Left lung (tissue), 10 donors: Measurements from ENCODE around the gene TSPAN2. TPM values are rescaled to one million over a fixed set of nuclear protein-coding genes. Genes with fewer than 3 reads are reported as not detected.

Experiments used
- ATAC-seq: fragments of 200-7000 bp; cut with Tn5 transposase; one replicate; pipeline ENCODE4 v1.9.1; 2020; ENCODE audit warnings: moderate library complexity
- DNase-seq, 4 donors: peaks; one replicate each; pipeline ENCODE4 v3.0.0-alpha.2; 2013 to 2020
- H3K27ac ChIP-seq, 2 donors: fragments of 200-600 bp; sonication (generic) in 1 of 2; one replicate each; pipeline versions ENCODE4 v1.5.0 to v1.8.0; 2020 to 2021
- H3K27me3 ChIP-seq, 2 donors: fragments of 200-600 bp; sonication (generic) in 1 of 2; one replicate each; pipeline versions ENCODE4 v1.5.0 to v1.8.0; 2020 to 2021
- H3K36me3 ChIP-seq, 2 donors: fragments of 200-600 bp; sonication (generic) in 1 of 2; one replicate each; pipeline versions ENCODE4 v1.5.0 to v1.8.0; 2020 to 2021
- H3K4me1 ChIP-seq, 2 donors: fragments of 200-600 bp; one replicate each; pipeline ENCODE4 v1.8.0; 2021
- H3K4me3 ChIP-seq, 2 donors: fragments of 200-600 bp; sonication (generic) in 1 of 2; one replicate each; pipeline versions ENCODE4 v1.5.0 to v1.8.0; 2020 to 2021; ENCODE audit warnings: mild to moderate bottlenecking in 1 of 2
- H3K9me3 ChIP-seq, 2 donors: fragments of 200-600 bp; sonication (generic) in 1 of 2; one replicate each; pipeline versions ENCODE4 v1.5.0 to v1.8.0; 2020 to 2021
- intact Hi-C, 2 donors: fragments of 100-400 bp; cut with DNase I; formaldehyde crosslinking; loops; one replicate each; pipeline versions ENCODE4 v1.11.2 to v1.14.2; 2022
- polyA plus RNA-seq, 6 donors: library from polyadenylated mRNA; unstranded; fragments of 120-200 nt; gene quantifications; one replicate each; pipeline ENCODE4 v1.2.1, GENCODE V29; 2013; ENCODE audit not compliant: insufficient read length in 6 of 6
- total RNA-seq, 2 donors: library from RNA; stranded (reverse); fragmentation: NEBNext Ultra II Directional; extraction: Animal tissue kit (Norgen Biotek cat#: 25700); gene quantifications; one replicate each; pipeline ENCODE4 v1.2.1, GENCODE V29; 2021
- TF ChIP-seq, protein P1 (sequence below), 2 donors: fragments of 200-600 bp; sonication (generic) in 1 of 2; IDR thresholded peaks; one replicate each; pipeline versions ENCODE4 v1.5.0 to v1.8.0; 2021; ENCODE audit warnings: antibody characterized with exemption in 2 of 2
- donor health status: DM: no; HTN: yes; CAD: no.
- donor health status: DM: no; HTN: no; CAD: no.

TSPAN2 gene
- total and polyA plus RNA-seq, 8 donors: 7.9 to 10.6 (median 8.8) TPM

DNA sequence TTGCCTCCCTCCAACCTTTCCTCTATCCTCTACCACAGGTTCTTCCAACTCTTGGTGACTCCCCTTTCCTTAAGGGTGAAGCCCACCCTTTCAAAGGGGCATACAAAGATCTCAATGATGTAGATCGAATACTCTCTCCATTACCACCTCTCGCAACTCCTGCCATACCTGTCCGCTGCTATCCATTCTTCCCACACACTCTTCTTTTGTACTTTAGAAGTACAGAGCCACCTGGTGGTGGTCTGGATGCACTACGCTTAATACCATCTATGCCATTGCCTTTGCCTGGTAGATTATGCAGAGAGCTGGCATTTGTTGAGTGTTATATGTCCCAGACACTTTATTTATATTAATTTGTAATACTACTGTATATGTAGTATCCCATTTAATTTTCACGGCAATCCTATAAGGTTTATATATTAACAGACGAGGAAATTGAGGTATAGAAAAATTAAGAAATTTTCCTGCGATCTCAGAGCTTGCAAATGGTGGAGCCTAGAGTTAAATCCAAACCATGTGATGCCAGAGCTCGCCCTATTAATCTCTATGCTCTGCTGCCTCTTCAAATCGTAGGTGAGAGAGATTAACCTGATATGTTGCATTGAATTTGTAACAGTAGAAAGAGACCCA is 36.7 kb downstream of the TSPAN2 start:
- H3K4me3 ChIP-seq: no peak overlapping the region
- intact Hi-C loops: loop anchor here in 1 of 2 donors (10.0 kb wide), 1 partner anchor 68 kb away; no protein-coding TSS in a partner anchor
- H3K36me3 ChIP-seq: peaks cover 0 to 29% of the 10 kb centered on the region in 2 donors
- H3K27me3 ChIP-seq: no peaks in the 10 kb centered on the region
- no peaks in the 10 kb centered on the region for H3K4me1 ChIP-seq
- H3K27ac ChIP-seq: no peak overlapping the region
- TF ChIP-seq, protein P1, sequence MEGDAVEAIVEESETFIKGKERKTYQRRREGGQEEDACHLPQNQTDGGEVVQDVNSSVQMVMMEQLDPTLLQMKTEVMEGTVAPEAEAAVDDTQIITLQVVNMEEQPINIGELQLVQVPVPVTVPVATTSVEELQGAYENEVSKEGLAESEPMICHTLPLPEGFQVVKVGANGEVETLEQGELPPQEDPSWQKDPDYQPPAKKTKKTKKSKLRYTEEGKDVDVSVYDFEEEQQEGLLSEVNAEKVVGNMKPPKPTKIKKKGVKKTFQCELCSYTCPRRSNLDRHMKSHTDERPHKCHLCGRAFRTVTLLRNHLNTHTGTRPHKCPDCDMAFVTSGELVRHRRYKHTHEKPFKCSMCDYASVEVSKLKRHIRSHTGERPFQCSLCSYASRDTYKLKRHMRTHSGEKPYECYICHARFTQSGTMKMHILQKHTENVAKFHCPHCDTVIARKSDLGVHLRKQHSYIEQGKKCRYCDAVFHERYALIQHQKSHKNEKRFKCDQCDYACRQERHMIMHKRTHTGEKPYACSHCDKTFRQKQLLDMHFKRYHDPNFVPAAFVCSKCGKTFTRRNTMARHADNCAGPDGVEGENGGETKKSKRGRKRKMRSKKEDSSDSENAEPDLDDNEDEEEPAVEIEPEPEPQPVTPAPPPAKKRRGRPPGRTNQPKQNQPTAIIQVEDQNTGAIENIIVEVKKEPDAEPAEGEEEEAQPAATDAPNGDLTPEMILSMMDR (IDR thresholded peaks at IDR 0.05): peak; percentile 91 to 92
- no peaks in the 10 kb centered on the region for H3K9me3 ChIP-seq
- DNase-seq (peak in 1 of 4 donors; percentile 40), ATAC-seq (peak; percentile 97)

DNA sequence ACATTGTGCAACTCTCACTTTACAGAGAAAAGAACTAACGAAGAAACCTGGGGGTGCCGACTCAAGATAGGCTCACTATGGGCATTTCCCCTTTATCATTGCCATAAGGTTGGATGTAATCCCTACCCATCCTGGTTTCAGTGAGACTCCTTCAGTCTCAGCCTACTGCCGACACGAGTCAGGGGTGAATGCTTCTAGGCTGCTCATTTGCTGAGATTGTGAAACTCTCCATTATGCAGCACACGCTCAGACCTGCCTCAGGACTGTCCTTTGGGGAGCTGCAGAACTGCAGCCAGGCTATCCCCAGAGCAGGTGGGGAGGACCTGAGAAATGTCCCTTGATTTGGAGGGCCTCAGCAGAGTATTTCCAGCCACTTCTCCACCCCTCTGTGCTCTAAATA is 37.5 kb downstream of the TSPAN2 start:
- TF ChIP-seq, protein P1 (IDR thresholded peaks at IDR 0.05): no peak
- intact Hi-C loops: loop anchor here in 1 of 2 donors (10.0 kb wide), 1 partner anchor 67 kb away; no protein-coding TSS in a partner anchor
- no peaks in the 10 kb centered on the region for H3K9me3 ChIP-seq
- H3K4me1 ChIP-seq: no peaks in the 10 kb centered on the region
- no peak overlapping the region for H3K4me3 ChIP-seq
- H3K27ac ChIP-seq: no peak overlapping the region
- DNase-seq: no peak
- H3K27me3 ChIP-seq: no peaks in the 10 kb centered on the region
- ATAC-seq: no peak
- peaks cover 0 to 22% of the 10 kb centered on the region in 2 donors for H3K36me3 ChIP-seq

DNA sequence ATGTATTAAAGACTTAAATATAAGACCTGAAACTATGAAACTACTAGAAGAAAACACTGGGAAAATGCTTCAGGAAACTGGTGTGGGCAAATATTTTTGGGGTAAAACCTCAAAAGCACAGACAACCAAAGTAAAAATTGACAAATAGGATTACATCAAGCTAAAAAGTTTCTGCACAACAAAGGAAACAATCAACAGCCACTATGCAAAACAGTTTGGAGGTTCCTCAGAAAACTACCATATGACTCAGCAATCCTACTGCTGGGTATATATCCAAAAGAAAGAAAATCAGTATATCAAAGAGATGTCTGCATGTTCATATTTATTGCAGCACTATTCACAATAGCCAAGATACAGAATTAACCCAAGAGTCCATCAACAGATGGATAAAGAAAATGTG is 42.6 kb downstream of the TSPAN2 start:
- Histone ChIP-seq H3K27ac (no peak overlapping the region), H3K27me3 (no peaks in the 10 kb centered on the region), H3K4me3 (no peak overlapping the region), H3K36me3 (peaks cover 0 to 16% of the 10 kb centered on the region in 2 donors), H3K9me3 (no peaks in the 10 kb centered on the region), H3K4me1 (no peaks in the 10 kb centered on the region)
- intact Hi-C loops: no loop called here
- TF ChIP-seq, protein P1 (IDR thresholded peaks at IDR 0.05): no peak
- ATAC-seq (no peak), DNase-seq (no peak)

DNA sequence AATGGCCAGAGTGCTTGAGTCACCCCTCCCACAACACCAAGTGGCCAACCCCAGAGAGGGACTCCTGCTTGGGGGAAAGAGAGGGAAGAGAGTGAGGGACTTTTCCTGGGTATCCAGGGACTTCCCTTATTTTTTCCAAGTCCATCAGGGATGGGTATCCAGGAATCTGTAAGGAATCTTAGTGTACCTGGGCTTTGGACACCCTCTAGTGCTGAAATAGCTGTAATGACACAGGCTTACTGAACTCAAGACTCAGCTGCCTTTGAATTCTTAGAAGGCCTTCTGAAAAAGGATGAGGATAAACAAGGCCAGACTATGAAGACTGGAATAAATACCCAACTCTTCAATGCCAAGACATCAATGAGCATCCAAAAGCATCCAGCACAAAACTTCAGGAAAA is 47.6 kb downstream of the TSPAN2 start:
- H3K4me1 ChIP-seq: no peaks in the 10 kb centered on the region
- DNase-seq (no peak), ATAC-seq (peak; percentile 59)
- H3K27ac ChIP-seq: no peak overlapping the region
- H3K9me3 ChIP-seq: no peaks in the 10 kb centered on the region
- TF ChIP-seq, protein P1 (IDR thresholded peaks at IDR 0.05): no peak
- intact Hi-C loops: no loop called here
- H3K36me3 ChIP-seq: no peaks in the 10 kb centered on the region
- H3K4me3 ChIP-seq: no peak overlapping the region
- H3K27me3 ChIP-seq: no peaks in the 10 kb centered on the region

GRCh38 chr1:115040501-115040900 is 48.8 kb downstream of the TSPAN2 start:
- TF ChIP-seq, protein P1 (IDR thresholded peaks at IDR 0.05): no peak
- Histone ChIP-seq H3K27ac (no peak overlapping the region), H3K4me1 (no peaks in the 10 kb centered on the region), H3K36me3 (no peaks in the 10 kb centered on the region), H3K9me3 (no peaks in the 10 kb centered on the region), H3K4me3 (no peak overlapping the region), H3K27me3 (no peaks in the 10 kb centered on the region)
- ATAC-seq (no peak), DNase-seq (no peak)
- intact Hi-C loops: no loop called here
